ENCODE measurements around the gene JSRP1.
"Not testable (repeated sequence)": the region's sequence is repeated elsewhere in the genome, so short reads cannot be mapped to it uniquely, and the experiment has no call there.

The JSRP1 gene

DNA sequence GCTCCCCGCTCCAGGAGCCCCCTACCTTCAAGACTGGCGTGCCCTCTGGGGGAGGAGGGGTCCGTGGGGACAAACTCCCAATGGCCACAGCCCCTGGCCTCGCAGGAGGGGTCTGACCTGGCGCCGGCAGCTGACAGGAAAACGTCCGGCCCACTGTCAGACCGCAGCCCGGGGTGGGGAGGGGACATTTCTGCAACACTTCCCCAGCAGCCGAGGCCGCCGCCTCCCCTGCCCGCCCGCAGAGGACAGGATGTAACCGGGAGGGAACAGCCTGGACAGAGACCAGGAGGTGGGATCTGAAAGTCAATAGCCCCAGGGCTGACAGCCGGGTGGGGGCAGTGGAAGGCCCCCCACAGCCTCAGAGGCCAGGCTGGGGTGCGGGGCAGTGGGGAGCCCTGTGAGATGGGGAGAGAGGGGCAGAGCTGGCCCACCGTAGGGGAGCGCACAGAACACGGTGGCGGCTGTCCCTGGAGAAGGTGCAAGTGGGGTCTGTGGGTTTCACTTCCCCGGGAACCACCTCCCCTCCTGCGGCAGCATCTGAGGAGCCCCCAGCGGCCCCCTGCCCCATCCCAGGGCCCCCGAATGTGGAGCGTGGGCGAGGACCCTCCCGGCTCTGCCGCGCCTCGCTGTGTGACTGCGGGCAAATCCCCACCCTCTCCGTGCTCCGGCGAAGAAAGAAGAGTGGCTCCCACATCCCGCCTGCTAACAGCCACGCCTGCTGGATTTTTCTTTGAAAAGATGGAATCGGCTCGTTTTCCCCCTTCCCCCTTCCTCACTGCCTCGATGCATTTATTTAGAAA, 26.0 kb upstream of the JSRP1 start, which contains the start of gene PEAK3:
Gene PEAK3 (minus strand): TSS at position 114 of the 800 bp plus-strand sequence. CDS start 1,244 bp downstream, outside the sequence.
- DNase-seq (ENCODE audit: low read depth): no peak

- not testable (repeated sequence) for DNase-seq (ENCODE audit: low read depth)
Measured at GRCh38 chr19:2281265-2282061, 25.2 kb upstream of the JSRP1 start.

GRCh38 chr19:2280633-2281264, 24.5 kb upstream of the JSRP1 start:
- DNase-seq (ENCODE audit: low read depth): no peak

DNA sequence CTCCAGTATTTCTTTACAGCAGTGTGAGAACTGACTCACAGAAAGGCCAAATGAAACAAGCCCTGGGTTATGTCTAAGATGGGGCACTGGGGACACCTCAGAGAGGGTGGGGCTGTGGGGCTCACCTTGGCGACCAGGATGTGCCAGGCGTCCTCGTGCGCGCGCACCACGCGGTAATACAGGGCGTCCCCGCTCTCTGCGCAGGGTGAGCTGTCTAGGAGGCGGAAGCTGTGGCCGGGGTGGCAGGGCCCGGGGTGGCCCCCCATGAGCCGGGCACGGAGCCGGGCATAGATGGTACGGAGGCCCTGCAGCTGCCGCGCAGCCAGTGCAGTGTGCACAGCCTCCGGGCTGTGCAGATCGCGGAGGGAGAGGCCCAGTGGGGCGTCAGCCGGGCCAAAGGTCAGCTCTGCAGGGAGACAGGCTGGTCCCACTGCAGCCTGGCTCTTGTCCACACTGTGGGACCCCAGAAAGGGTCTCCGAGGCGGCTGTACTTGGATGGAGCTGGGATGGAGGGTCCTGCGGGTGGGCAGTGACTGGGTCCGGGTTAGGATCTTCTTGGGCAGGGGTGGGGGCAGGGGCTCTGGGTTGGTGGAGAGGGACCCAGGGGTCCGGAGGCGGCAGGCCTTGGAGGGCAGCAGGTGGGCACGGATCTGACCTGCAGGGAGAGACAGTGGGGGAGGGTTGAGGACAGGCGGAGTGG, 22.4 kb upstream of the JSRP1 start:
- no peak for DNase-seq (ENCODE audit: low read depth)

GRCh38 chr19:2277138-2277537, 20.9 kb upstream of the JSRP1 start:
- no peak for DNase-seq (ENCODE audit: low read depth)

- no peak for DNase-seq (ENCODE audit: low read depth)
Measured at GRCh38 chr19:2276429-2276986, 20.3 kb upstream of the JSRP1 start.

GRCh38 chr19:2275588-2276428, 19.6 kb upstream of the JSRP1 start:
- DNase-seq (ENCODE audit: low read depth): no peak

- DNase-seq (ENCODE audit: low read depth): no peak
Measured at GRCh38 chr19:2274931-2275535, 18.8 kb upstream of the JSRP1 start.

DNA sequence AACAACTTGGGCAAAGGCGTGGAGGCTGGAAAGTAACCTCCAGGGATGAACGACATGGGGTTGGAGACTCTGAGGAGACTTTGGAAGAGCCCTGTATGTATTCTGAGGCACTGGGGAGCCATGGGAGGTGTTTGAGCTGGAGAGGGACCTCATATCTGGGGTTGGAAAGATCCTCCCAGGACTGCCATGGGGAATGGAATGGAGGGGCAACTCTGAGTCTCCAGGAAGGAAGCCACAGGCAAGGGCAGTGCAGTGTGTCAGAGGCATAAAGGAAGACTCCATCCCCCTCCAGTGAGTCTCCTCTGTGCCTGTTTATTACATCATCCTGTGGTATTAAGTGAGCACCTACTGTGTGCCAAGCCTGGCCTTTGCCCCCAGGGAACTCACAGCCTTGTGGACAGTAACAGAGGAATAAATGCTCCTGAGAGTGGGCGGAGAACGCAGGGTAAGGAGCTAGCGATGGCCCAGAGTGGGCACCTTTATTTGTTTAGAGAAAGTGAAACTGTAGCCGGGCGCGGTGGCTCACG, 18.0 kb upstream of the JSRP1 start:
- DNase-seq (ENCODE audit: low read depth): no peak

GRCh38 chr19:2273356-2274184, 17.4 kb upstream of the JSRP1 start:
- DNase-seq (ENCODE audit: low read depth): peak; percentile 69

GRCh38 chr19:2271234-2272103, 15.3 kb upstream of the JSRP1 start:
- DNase-seq (ENCODE audit: low read depth): no peak

GRCh38 chr19:2270423-2271233, 14.4 kb upstream of the JSRP1 start:
- peak; percentile 58 for DNase-seq (ENCODE audit: low read depth)

- no peak for DNase-seq (ENCODE audit: low read depth)
Measured at GRCh38 chr19:2270157-2270422, 13.9 kb upstream of the JSRP1 start.

GRCh38 chr19:2269244-2270156, 13.3 kb upstream of the JSRP1 start:
- DNase-seq (ENCODE audit: low read depth): peak; percentile 98

- DNase-seq (ENCODE audit: low read depth): no peak
Measured at GRCh38 chr19:2268861-2269243, 12.6 kb upstream of the JSRP1 start.

DNA sequence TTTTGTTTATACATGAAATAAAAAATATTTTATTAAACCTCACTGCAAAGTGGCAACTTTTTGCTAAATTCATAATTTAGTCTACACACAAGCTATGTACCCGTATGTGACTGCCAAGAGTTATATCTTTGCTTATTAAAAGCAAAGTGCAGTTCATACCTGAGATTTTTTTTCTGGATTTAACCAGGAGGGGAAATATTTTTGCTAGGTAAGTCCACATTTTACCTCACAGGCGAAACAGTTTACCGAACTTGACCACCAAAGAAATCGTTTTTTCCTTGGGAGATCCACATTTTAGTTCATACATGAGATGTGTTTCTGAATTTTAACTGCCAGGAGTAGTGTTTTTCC, 12.2 kb upstream of the JSRP1 start:
- no peak for DNase-seq (ENCODE audit: low read depth)
